HG02798 (cell line): Measurements from ENCODE around the gene SPON1.
"Not testable (repeated sequence)": the region's sequence is repeated elsewhere in the genome, so short reads cannot be mapped to it uniquely, and the experiment has no call there.

ENCODE experiments used
- ATAC-seq: cut with Tn5 transposase; IDR thresholded peaks from one replicate; pipeline ENCODE4 v1.9.1; 2021; ENCODE audit warnings: mild to moderate bottlenecking; ENCODE audit not compliant: unreplicated experiment, poor library complexity

Gene SPON1

GRCh38 chr11:14075118-14076078 lies 112.9 kb downstream of the SPON1 start:
- ATAC-seq, result no peak

- no peak for ATAC-seq
These were observed 116.5 kb downstream of the SPON1 start for GRCh38 chr11:14079011-14079410.

- ATAC-seq, result no peak
These were observed 117.3 kb downstream of the SPON1 start for GRCh38 chr11:14079797-14080196.

GRCh38 chr11:14081581-14082231 lies 119.2 kb downstream of the SPON1 start:
- no peak for ATAC-seq

GRCh38 chr11:14082338-14082737 lies 119.8 kb downstream of the SPON1 start:
- ATAC-seq, result no peak

GRCh38 chr11:14088861-14089260 lies 126.3 kb downstream of the SPON1 start:
- ATAC-seq, result not testable (repeated sequence)

GRCh38 chr11:14089690-14090462 lies 127.4 kb downstream of the SPON1 start:
- ATAC-seq, result no peak

- not testable (repeated sequence) for ATAC-seq
These were observed 128.1 kb downstream of the SPON1 start for GRCh38 chr11:14090631-14091030.

- no peak for ATAC-seq
These were observed 130.5 kb downstream of the SPON1 start for GRCh38 chr11:14093065-14093464.

GRCh38 chr11:14094481-14095037 lies 132.0 kb downstream of the SPON1 start:
- ATAC-seq, result no peak

GRCh38 chr11:14095882-14096281 lies 133.4 kb downstream of the SPON1 start:
- ATAC-seq, result no peak

- ATAC-seq, result no peak
These were observed 134.1 kb downstream of the SPON1 start for GRCh38 chr11:14096606-14097005.

GRCh38 chr11:14101388-14101787 lies 138.9 kb downstream of the SPON1 start:
- no peak for ATAC-seq

GRCh38 chr11:14102766-14103165 lies 140.2 kb downstream of the SPON1 start:
- ATAC-seq, result no peak

GRCh38 chr11:14105446-14105845 lies 142.9 kb downstream of the SPON1 start:
- no peak for ATAC-seq

- ATAC-seq, result no peak
These were observed 144.0 kb downstream of the SPON1 start for GRCh38 chr11:14106303-14107049.

- no peak for ATAC-seq
These were observed 144.5 kb downstream of the SPON1 start for GRCh38 chr11:14107050-14107430.

GRCh38 chr11:14109742-14110141 lies 147.2 kb downstream of the SPON1 start:
- no peak for ATAC-seq

- ATAC-seq, result no peak
These were observed 148.1 kb downstream of the SPON1 start for GRCh38 chr11:14110629-14111028.

GRCh38 chr11:14111496-14111895 lies 149.0 kb downstream of the SPON1 start:
- no peak for ATAC-seq
